GM18505 (cell line): ENCODE measurements around the gene PKD1.
"Not testable (repeated sequence)": the region's sequence is repeated elsewhere in the genome, so short reads cannot be mapped to it uniquely, and the experiment has no call there.

Experiments used
- ATAC-seq: cut with Tn5 transposase; IDR thresholded peaks from one replicate; pipeline ENCODE4 v1.9.1; 2021; ENCODE audit not compliant: unreplicated experiment
- POLR2A ChIP-seq: IDR thresholded peaks from 4 replicates; pipeline ENCODE4 v1.6.1; 2011; ENCODE audit warnings: borderline replicate concordance; ENCODE audit not compliant: insufficient read depth, insufficient read length; ENCODE audit errors: extremely low read depth

The PKD1 gene

DNA sequence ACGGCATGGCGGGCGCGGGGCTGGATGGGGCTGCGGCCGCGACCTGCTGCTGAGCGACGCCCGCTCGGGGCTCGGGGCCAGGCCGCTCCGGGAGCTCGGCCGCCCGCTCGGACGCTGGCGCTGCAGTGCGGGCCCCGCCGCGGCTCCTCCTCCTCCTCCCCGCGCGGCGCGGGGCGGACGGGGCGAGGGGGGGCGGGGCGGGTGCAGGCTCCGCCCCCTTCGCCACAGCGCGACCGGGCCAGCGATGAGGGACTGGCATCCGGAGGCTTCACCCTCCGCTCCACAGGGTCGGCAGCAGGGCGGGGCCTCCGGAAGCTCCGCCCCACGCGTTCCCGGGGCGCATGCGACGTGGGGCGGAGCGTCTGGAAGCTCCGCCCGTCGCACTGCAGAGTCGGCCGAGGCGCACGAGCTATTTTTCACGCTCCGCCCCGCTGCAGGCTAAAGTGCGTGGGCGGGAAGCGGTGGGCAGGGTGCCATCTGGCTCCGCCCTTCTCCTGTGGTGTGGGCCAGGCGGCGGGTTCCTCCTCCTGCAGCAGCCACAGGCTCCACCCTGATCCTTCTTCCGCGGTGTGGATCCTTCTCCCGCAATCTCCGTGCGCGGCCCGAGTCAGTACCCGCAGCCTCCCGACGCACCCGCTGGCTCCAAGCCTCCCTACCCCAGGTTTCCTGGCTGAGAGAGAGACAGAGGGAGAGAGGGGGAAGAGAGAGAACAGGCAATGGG lies at the start of gene PKD1:
Gene PKD1, minus strand, starts transcription at position 129 of the 721 bp plus-strand sequence. CDS start 209 bp downstream, outside the sequence.
- TF ChIP-seq POLR2A: peak; percentile 30
- not testable (repeated sequence) for ATAC-seq

DNA sequence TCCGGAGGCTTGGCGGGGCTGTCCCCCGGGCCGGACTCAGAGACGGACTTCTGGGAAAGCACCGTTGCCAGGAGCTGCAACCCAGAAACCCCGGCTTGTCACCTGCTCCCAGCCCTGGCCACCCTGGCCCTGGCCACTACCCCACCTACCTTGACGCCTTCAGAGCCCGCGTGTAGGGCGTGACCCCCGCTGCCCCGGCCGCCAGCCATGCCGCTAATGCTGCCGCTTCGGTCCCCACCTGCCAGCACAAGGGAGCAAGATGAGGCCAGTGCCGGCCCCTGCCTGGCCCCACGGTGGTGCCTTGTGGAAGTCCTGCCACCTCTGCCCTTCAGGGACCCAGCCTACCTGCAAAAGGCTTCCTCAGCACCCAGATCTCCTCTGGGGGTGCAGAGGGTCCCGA lies 49.3 kb upstream of the PKD1 start:
- ATAC-seq: no peak
- no peak for TF ChIP-seq POLR2A

DNA sequence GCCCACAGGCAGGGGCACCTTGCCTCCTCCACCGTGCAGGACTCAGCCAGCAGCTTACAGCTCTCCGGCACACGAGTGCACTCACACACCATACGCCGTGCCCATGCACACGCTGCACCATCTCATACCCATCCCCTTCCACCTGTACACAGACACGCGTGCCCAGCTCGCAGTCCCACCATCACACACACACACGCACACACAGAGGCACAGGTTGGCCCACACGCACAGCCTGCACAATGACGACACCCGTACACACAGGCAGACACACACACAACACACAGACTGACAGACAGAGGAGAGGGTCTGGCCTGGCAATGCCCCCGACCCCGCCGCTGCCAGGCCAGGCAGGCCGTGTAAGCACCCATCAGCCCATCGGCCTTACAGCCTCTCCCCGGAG lies 48.6 kb upstream of the PKD1 start:
- no peak for ATAC-seq
- TF ChIP-seq POLR2A: no peak

DNA sequence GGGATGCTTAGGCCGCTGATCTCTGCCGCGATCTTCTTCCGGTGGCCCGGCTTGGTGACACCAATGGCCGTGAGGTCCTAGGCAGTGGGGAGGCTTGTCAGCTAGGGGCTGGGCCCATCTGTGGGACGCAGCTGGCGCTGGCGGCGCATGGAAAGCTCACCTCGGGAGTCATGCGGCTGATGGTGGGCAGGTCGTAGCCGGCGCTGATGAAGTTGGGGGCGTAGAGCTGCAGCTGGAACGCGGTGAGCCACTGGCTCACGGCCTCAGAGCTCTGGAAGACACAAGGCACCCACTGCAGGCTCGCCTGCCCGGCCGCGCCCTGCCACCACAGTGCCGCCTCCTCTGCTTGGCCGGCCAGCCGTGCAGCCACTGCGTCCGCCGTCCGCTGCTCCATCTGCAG lies 48.0 kb upstream of the PKD1 start:
- no peak for ATAC-seq
- no peak for TF ChIP-seq POLR2A

DNA sequence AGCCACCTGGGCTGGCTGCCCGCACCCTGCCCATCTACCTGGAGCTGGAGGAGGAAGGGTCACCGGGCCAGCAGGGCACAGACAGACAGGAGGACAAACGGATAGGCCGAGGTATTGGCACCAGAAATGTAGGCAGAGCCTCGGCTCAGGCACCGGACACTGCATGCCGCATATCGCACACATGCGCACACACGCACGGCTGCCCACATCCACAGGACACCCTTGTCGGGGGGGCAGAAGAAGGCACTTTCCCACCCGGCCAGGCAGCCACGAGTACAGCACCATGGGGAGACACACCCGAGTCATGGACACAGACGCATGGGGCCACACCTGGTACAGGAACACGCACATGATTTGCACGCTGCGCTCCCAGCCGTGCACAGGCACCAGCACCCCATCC lies 46.3 kb upstream of the PKD1 start:
- no peak for TF ChIP-seq POLR2A
- no peak for ATAC-seq

DNA sequence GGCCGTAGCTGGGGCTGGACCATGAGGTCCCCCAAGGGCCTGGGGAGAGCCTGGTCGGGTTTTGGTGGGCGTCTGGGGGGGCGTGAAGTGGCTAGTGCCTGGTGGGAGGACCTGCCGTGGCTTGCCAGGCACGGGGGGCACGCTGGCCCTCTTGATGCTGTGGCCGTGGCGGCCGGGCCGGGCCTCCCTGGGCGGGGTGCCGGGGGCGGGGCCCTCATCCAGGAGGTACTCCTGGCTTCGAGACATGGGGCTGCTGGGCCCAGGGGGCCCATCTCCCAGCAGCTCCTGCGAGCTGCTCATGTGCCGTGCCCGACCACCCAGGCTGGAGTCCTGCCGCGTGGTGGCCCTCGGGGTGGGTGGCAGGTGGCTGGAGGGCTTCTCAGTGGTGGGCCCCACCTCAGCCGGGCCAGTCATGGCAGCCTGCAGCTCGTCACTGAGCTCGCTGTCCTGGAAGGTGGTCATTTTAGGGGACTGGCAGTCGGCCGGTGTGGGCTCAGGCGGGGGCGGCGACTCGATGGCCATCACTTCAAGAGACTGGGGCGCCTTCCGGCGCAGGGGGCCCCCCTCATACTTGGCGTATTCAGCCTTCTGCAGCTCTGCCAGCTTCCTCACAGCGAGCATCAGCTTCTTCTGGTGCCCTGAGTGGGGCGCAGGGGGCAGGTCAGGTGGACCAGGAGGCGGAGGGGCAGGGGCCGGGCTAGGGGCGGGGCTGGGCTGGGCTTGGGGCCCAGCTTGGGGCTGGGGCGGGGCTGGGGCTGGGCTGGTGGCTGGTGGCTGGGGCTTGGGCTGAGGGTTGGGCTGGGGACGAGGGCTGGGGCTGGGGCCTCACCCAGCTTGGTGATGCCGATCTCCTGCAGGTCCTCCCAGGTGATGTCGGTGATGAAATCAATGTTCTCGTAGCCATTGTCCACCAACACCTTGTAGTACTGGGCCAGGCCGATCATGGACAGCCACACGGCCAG lies 45.5 kb upstream of the PKD1 start:
- no peak for TF ChIP-seq POLR2A
- no peak for ATAC-seq

DNA sequence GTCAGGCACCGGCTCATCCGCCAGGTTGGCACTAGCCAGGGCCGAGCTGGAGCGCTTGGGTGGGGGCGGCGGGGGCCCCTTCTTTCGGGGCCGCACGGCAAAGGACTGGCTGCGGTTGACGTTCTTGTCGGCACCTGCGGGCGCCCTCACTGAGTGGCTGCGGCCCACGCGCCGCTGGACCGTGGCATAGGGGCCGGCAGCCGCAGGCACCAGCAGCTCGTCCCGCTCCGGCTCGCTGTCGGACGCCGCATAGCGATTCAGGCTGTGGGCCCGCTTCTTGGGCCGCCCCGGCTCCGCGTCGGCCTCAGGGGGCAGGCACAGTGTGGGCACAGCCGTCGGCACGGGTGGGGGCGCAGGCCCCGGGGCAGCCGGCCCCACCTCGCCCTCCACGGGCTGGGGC lies 44.8 kb upstream of the PKD1 start:
- TF ChIP-seq POLR2A: no peak
- no peak for ATAC-seq

DNA sequence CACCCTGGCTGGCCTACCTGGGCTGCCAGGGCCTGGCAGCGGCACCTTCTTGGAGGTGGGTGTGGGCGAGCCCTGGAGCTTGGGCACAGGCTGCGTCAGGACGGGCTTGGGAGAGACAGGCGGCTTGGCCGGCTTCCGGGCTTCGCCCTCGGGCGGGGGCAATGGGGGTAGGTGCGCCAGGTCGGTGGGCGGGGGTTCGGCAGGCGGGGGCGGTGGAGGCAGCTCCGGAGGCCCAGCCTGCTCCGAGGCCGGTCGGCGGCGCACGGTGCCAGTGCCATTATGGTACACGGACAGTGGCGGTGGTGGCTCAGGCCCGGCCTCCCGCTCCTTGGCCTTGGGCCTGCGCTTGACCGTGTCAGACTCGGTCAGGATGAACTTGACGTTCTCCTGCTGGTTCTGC lies 43.9 kb upstream of the PKD1 start:
- ATAC-seq: no peak
- no peak for TF ChIP-seq POLR2A

DNA sequence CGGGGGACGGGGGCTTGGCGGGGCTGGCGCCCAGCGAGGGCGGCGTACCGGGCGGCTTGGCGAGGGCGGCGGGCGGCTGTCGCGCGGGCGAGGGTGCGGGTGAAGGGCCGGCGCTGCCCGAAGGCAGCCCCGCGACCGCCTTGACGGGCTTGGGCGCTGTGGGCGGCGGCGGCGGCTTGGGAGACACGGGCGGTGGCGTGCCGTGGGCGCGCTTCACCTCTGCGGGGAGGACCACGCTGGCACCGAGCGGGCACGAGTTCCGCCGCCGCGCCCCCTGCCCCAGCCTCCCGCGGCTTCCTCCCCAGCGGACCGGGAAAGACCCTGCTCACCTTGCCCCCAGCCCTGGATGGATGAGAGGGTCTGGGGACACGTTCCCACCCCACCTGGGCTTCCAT lies 43.4 kb upstream of the PKD1 start:
- no peak for ATAC-seq

DNA sequence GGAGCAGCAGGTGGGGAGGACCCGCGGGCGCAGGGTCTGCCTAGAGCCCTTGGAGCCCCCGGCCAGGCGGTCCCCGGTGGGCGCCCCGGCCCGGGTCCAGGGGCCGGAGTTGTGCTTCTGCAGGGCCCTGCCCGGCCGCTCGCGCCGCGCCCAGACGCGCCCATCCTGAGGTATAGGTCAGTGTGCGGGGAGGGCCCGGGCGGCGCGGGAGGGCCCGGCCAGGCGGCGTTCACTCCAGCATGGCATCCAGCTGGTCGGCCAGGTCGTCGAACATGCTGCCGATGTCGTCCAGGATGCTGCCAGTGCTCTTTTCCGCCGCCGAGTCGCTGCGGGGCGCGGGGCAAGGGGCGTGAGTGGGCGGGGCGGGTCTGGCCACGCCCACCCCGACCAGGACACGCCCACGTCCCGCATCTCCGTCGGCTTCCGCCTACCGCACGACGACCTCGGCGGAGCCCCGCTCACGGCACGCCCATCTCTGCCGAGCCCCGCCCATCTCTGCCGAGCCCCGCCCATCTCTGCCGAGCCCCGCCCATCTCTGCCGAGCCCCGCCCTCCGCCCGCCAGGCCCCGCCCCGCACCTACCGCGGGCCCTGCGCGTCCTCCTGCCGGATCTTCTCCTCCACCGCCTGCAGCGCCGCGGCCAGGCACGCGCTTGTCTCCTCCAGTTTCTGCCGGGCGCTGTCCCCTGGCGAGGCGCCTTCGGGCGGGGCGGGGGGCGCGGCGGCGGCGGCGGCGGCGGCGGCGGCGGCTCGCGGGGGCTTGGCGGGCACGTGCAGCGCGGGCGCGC lies 42.8 kb upstream of the PKD1 start:
- no peak for TF ChIP-seq POLR2A
- ATAC-seq: no peak

More for the DNA sequence above, 43.4 kb upstream of the PKD1 start:
- no peak for TF ChIP-seq POLR2A

DNA sequence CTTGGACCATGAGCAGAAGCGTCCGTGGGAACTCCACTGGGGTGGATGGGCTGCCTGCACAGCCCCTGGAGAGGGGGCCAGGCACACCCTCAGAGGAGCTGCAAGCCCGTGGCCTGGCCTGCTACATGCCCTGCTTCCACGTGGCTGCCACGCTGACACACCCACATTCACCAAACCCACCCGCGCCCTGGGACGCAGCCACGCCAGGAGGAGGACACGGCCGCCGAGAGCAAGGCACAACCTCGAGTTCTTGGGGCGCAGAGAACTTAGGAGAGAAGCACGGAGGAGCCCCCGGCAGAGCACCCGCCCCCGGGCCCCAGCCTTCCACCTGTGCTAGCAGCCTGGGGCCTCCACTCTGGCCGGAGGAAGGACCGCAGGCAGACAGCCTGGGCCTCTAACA lies 41.9 kb upstream of the PKD1 start:
- TF ChIP-seq POLR2A: no peak
- no peak for ATAC-seq

DNA sequence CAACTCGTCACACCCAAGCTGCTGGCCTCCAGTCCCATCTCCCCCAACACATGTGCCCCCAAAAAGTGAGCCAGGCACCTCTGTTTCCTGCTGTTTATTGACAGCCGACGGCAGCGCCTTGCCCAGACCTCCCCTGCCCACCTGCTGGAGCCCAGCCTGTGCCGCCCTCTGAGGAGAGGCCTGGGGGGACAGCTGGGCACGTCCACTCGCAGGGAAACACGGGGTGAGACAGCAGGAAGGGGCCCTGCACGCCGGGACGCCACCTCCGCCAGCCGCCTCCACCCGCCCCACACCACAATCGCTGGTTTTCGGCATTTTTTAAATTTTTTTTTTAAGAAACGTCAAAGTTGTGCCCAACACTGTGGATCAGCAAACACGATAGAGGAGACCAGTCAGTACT lies 41.4 kb upstream of the PKD1 start:
- no peak for TF ChIP-seq POLR2A
- no peak for ATAC-seq

DNA sequence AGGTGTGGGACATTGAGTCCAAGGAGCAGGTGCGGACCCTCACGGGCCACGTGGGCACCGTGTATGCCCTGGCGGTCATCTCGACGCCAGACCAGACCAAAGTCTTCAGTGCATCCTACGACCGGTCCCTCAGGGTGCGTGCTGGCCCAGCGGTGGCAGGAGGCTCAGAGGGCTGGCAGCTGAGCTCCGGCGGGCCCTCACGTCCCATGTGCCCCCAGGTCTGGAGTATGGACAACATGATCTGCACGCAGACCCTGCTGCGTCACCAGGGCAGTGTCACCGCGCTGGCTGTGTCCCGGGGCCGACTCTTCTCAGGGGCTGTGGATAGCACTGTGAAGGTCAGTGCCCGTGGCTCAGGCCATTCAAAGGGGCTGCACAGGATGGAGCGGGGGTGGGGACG lies 40.3 kb upstream of the PKD1 start:
- no peak for TF ChIP-seq POLR2A
- no peak for ATAC-seq
